Fibroblast of mammary gland (primary cell): ENCODE measurements around the gene RYR2.

Experiments used
- DNase-seq: peaks from one replicate; pipeline ENCODE4 v3.0.0-alpha.2; 2010; ENCODE audit warnings: low read depth
- H3K4me3 ChIP-seq: 2 replicates; pipeline ENCODE4 v1.5.1; 2011; ENCODE audit warnings: low read depth, mild to moderate bottlenecking, low read length, moderate library complexity; ENCODE audit not compliant: control insufficient read depth
- TF ChIP-seq, protein P1 (sequence below): conservative IDR thresholded peaks from 2 replicates; pipeline ENCODE4 v1.5.1; 2011; ENCODE audit warnings: low read depth, low read length, inconsistent platforms; ENCODE audit not compliant: control insufficient read depth, insufficient read depth

Gene RYR2

DNA sequence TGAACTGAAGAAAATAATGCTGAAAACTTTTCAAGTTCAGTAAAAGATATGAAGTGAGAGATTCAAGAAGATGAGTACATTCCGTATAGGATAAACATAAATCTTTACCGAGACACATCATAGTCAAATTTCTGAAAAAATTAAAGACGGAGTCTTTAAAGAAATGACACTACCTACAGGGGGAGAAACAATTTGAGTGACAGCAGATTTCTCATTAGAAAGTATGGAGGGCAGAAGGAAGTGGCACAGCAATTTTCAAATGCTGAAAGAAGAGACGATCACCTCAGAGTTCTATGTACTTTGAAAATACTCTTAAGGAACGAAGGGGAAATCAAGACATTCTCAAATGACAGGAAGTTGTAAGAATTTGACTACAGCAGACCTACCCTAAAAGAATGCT is 577.6 kb downstream of the RYR2 start:
- no peak for DNase-seq
- TF ChIP-seq, protein P1, sequence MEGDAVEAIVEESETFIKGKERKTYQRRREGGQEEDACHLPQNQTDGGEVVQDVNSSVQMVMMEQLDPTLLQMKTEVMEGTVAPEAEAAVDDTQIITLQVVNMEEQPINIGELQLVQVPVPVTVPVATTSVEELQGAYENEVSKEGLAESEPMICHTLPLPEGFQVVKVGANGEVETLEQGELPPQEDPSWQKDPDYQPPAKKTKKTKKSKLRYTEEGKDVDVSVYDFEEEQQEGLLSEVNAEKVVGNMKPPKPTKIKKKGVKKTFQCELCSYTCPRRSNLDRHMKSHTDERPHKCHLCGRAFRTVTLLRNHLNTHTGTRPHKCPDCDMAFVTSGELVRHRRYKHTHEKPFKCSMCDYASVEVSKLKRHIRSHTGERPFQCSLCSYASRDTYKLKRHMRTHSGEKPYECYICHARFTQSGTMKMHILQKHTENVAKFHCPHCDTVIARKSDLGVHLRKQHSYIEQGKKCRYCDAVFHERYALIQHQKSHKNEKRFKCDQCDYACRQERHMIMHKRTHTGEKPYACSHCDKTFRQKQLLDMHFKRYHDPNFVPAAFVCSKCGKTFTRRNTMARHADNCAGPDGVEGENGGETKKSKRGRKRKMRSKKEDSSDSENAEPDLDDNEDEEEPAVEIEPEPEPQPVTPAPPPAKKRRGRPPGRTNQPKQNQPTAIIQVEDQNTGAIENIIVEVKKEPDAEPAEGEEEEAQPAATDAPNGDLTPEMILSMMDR, result no peak
- no peak overlapping the region for H3K4me3 ChIP-seq

DNA sequence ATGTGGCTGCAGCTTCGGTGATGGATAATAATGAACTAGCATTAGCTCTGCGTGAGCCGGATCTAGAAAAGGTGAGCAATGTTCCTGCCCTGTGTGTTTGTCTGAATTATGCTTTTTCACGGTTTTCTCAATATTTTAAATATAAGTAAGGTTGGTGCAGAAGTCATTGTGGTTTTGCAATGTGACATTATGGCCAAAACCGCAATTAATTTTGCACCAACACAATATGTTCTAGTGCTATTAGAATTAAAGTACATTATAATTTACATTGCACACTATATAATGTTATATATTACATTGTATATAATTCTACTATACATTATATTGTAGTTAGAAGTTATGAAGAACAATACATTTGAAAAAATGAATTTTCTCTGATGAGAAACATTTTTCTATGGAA is 592.9 kb downstream of the RYR2 start:
- DNase-seq, result no peak
- no peak overlapping the region for H3K4me3 ChIP-seq
- TF ChIP-seq, protein P1, result no peak

DNA sequence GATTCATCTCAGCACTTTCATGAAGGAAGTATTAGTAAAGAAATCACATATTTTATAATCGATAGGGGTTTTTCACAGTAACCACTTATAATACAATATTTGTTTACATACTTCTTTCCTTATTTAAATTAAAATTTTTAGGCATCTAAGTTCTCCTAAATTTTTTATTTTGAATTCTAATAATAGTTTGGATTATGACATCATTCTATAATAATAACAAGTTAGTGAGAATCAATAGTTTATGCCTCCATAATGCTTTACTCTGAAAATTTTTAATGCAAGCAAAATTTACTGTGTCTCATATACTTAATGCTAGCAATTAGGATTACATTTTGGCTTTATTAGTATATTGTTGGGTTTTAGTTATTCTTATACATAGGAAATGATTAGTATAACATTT is 596.6 kb downstream of the RYR2 start:
- TF ChIP-seq, protein P1, result no peak
- H3K4me3 ChIP-seq, result no peak overlapping the region
- no peak for DNase-seq

DNA sequence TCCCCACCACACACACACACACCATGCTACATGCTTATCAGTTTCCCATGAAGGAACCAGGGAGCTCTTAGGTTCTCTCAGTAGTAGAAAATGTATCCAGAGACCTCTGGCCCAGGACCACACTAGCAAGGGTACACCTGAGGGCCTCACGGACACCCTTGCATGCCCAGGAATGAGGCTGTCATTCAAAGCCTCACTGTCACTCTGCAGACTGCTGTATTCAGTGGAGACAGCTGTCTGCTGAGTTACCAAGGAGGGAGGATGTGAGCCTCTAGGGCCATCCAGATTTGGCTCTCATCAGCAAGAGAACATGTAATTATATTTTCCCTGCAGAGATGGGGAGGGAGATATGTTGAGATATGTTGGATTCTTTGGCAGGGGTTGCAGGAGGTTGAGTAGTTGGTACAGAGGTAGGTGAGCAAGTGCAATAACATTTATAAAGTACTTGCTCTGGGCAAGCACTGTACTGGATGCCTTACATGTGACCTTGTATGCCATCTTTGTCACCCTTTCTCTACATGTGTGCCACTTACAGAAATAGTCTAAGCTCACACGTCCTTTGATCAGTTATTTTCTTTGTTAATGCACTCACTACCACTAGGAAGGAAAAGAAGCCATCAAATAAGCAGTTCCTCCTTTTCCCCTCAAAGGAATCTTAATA is 598.2 kb downstream of the RYR2 start:
- H3K4me3 ChIP-seq, result no peak overlapping the region
- no peak for DNase-seq
- TF ChIP-seq, protein P1, result no peak

DNA sequence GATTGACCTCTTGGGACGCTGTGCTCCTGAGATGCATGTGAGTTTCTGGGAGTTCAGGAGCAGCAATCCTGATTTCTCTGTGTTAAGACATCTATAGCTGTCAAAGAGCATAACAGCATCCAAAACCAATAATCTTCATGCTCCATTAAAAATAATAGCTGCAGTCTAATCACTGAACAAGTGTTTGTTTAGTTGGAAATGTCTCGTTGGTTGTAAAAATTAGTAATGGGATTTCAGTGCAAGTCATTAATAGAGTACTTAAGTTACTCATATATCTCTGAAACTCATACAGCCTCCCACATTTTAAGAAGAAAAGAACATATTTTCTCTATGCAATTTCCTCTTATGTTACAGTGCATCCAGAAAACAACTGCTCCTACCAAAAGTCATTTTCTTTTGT is 599.0 kb downstream of the RYR2 start:
- TF ChIP-seq, protein P1, result no peak
- no peak for DNase-seq
- H3K4me3 ChIP-seq, result no peak overlapping the region

DNA sequence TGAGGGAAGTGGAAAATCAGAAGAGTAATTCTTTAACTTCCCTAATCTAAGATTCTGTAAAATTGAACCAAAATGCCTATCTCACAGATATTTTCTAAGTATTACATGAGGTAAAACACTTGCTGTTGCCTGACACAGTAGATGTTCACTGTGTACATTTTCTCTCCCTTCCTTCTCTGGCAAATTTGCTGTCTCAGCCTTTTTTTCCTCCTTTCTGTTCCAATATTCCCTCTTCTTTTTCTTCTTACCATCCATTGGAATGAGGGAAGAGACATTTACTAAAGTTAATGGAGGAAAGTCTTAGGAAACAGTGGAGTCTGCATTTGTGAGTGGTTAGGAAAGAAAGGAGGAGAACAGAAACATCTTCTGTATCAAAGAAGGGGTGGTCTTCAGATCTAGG is 608.8 kb downstream of the RYR2 start:
- TF ChIP-seq, protein P1, result no peak
- H3K4me3 ChIP-seq, result no peak overlapping the region
- no peak for DNase-seq

DNA sequence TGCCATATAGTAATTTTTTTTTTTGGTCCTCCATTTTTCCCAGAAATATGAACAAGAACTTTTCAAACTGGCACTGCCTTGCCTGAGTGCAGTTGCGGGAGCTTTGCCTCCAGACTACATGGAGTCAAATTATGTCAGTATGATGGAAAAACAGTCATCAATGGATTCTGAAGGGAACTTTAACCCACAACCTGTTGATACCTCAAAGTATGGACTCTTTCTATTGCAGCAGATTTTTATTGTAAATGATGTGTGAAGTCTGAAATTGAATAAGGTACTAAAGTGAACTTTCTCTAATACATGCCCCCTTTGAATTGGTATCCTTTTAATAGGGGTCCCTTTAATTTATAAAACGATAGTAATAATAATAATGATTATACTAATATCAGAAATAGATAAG is 613.8 kb downstream of the RYR2 start:
- DNase-seq, result no peak
- H3K4me3 ChIP-seq, result no peak overlapping the region
- TF ChIP-seq, protein P1, result no peak
